ENCODE measurements around the gene UQCRH.
"Not testable (repeated sequence)": the region's sequence is repeated elsewhere in the genome, so short reads cannot be mapped to it uniquely, and the experiment has no call there.

Gene UQCRH

DNA sequence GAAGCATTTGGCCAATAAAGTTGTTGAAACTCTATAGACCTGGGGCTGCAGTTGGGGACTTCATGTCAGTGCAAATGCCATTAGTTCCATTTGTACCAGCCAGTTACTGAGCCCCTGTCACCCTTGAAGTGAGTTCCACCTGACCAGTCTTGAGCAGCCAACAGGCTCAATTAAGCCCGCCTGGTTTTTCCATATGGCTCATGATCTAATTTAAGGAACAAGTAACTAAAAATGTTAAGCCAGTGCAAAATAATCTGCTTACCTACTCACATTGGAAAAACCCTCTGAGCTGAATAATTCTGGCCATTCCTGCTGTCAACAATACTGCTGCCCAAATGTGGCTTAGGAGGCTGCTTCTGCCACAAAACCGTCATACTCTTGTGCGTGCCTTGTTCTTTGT lies 58.7 kb downstream of the UQCRH start:
- in situ Hi-C loops (cut with HindIII; ENCODE audit: low pct_ligation_motif_present, low pct_unique_long_range_greater_than_20kb, low sequenced_read_pairs): no loop called here
- no peak for DNase-seq

DNA sequence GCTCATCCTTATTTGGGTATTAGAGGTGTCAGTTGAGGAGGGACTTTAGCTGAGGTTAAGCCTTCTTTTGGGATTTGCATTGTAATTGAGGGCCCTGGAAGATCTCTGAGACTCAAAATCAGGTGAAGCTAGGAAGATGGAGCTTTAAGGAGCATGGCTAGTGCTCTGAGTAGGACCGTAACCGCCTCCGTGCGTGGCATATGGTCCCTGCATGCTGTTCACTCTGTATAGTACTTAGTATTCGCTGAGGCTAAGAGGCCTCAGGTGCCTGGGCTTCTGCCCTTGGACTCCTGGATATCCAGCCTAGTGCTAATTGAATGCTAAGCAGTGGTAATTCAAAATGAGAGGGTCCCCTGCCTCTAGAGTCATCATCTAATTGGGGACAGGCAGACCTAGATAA lies 59.6 kb downstream of the UQCRH start:
- in situ Hi-C loops (cut with HindIII; ENCODE audit: low pct_ligation_motif_present, low pct_unique_long_range_greater_than_20kb, low sequenced_read_pairs): no loop called here
- DNase-seq: no peak

DNA sequence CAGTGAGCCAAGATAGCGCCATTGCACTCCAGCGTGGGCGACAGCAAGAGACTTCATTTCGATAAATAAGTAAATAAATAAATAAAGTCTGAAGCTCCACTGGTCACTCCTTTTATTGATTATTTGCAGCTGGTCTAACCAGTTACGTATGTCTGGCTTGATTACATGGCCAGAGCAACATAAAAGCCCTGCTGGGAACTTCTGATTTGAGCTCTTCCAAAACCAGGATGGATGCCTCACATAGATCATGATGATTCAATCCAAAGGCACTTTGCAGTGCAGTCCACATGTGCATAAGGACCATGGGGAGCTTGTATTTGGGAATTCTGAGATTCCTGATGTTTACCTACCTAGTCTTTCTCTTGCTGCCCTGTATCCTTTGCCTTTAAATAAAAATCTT lies 61.1 kb downstream of the UQCRH start:
- in situ Hi-C loops (cut with HindIII; ENCODE audit: low pct_ligation_motif_present, low pct_unique_long_range_greater_than_20kb, low sequenced_read_pairs): no loop called here
- no peak for DNase-seq

DNA sequence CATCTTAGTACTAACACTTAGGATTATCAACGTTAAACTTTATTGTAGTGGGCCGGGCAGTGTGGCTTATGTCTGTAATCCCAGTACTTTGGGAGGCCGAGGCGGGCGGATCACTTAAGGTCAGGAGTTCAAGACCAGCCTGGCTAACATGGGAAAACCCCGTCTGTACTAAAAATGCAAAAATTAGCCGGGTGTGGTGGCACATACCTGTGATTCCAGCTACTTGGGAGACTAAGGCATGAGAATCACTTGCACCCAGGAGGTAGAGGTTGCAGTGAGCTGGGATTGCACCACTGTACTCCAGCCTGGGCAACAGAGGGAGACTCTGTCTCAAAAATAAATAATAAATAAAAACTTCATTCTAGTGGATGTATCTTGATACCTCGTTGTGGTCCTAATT lies 62.3 kb downstream of the UQCRH start:
- DNase-seq; in situ Hi-C loops (cut with HindIII; ENCODE audit: low pct_ligation_motif_present, low pct_unique_long_range_greater_than_20kb, low sequenced_read_pairs): not testable (repeated sequence)
